ENCODE data around the gene DLG2.

The DLG2 gene

GRCh38 chr11:84036664-84037194 lies 1590.4 kb downstream of the DLG2 start:
- no peak overlapping the region for H3K4me3 ChIP-seq (ENCODE audit: low read depth, low read length)
- TF ChIP-seq CTCF (IDR thresholded peaks at IDR 0.05; ENCODE audit: low read depth, low read length): no peak

- no peak overlapping the region for H3K4me3 ChIP-seq (ENCODE audit: low read depth, low read length)
Observed at GRCh38 chr11:84035645-84036044, 1591.5 kb downstream of the DLG2 start.

GRCh38 chr11:84034484-84034883 lies 1592.7 kb downstream of the DLG2 start:
- no peak overlapping the region for H3K4me3 ChIP-seq (ENCODE audit: low read depth, low read length)
- TF ChIP-seq CTCF (IDR thresholded peaks at IDR 0.05; ENCODE audit: low read depth, low read length): no peak

More at GRCh38 chr11:84035645-84036044, 1591.5 kb downstream of the DLG2 start:
- no peak for TF ChIP-seq CTCF (IDR thresholded peaks at IDR 0.05; ENCODE audit: low read depth, low read length)

- TF ChIP-seq CTCF (IDR thresholded peaks at IDR 0.05; ENCODE audit: low read depth, low read length): no peak
- H3K4me3 ChIP-seq (ENCODE audit: low read depth, low read length): no peak overlapping the region
Observed at GRCh38 chr11:84024266-84024665, 1602.9 kb downstream of the DLG2 start.

- no peak overlapping the region for H3K4me3 ChIP-seq (ENCODE audit: low read depth, low read length)
- no peak for TF ChIP-seq CTCF (IDR thresholded peaks at IDR 0.05; ENCODE audit: low read depth, low read length)
Observed at GRCh38 chr11:84022695-84023094, 1604.4 kb downstream of the DLG2 start.

GRCh38 chr11:84022201-84022600 lies 1604.9 kb downstream of the DLG2 start:
- H3K4me3 ChIP-seq (ENCODE audit: low read depth, low read length): no peak overlapping the region

GRCh38 chr11:84021291-84021690 lies 1605.9 kb downstream of the DLG2 start:
- no peak for TF ChIP-seq CTCF (IDR thresholded peaks at IDR 0.05; ENCODE audit: low read depth, low read length)

More at GRCh38 chr11:84022201-84022600, 1604.9 kb downstream of the DLG2 start:
- no peak for TF ChIP-seq CTCF (IDR thresholded peaks at IDR 0.05; ENCODE audit: low read depth, low read length)

More at GRCh38 chr11:84021291-84021690, 1605.9 kb downstream of the DLG2 start:
- no peak overlapping the region for H3K4me3 ChIP-seq (ENCODE audit: low read depth, low read length)

Data from WI38 (cell line).